Fibroblast of mammary gland (primary cell): ENCODE measurements around the gene SHISA4.
A peak's percentile ranks its signal among the peaks of the same experiment; 100 is the strongest.

ENCODE experiments used
- DNase-seq: peaks from one replicate; pipeline ENCODE4 v3.0.0-alpha.2; 2010; ENCODE audit warnings: low read depth
- H3K4me3 ChIP-seq: 2 replicates; pipeline ENCODE4 v1.5.1; 2011; ENCODE audit warnings: low read depth, mild to moderate bottlenecking, low read length, moderate library complexity; ENCODE audit not compliant: control insufficient read depth
- CTCF ChIP-seq: conservative IDR thresholded peaks from 2 replicates; pipeline ENCODE4 v1.5.1; 2011; ENCODE audit warnings: low read depth, low read length, inconsistent platforms; ENCODE audit not compliant: control insufficient read depth, insufficient read depth

SHISA4 gene

GRCh38 chr1:201912832-201913231, 24.1 kb downstream of the SHISA4 start:
- DNase-seq: peak; percentile 84
- no peak for TF ChIP-seq CTCF
- H3K4me3 ChIP-seq: no peak overlapping the region

GRCh38 chr1:201914456-201915235, 25.9 kb downstream of the SHISA4 start:
- peak; percentile 93 for DNase-seq
- no peak for TF ChIP-seq CTCF
- no peak overlapping the region for H3K4me3 ChIP-seq

- no peak overlapping the region for H3K4me3 ChIP-seq
- no peak for TF ChIP-seq CTCF
- DNase-seq: peak; percentile 99
Measured at GRCh38 chr1:201916649-201917249, 28.1 kb downstream of the SHISA4 start.

GRCh38 chr1:201917362-201918033, 28.8 kb downstream of the SHISA4 start:
- TF ChIP-seq CTCF: no peak
- no peak overlapping the region for H3K4me3 ChIP-seq
- peak; percentile 96 for DNase-seq

GRCh38 chr1:201918343-201918742, 29.6 kb downstream of the SHISA4 start:
- TF ChIP-seq CTCF: no peak
- no peak overlapping the region for H3K4me3 ChIP-seq
- DNase-seq: no peak

GRCh38 chr1:201921952-201922558, 33.4 kb downstream of the SHISA4 start:
- no peak for DNase-seq
- no peak overlapping the region for H3K4me3 ChIP-seq
- TF ChIP-seq CTCF: no peak
